Calu3 (cell line): ENCODE results near the gene ARHGEF26. TPM values are rescaled to one million over a fixed set of nuclear protein-coding genes. Genes with fewer than 3 reads are reported as not detected.

Experiments used
- BruUV-seq: library from RNA; stranded (reverse); fragments of 400-500 nt; replicated peaks from 2 replicates; lab custom pipeline; 2021; lab: Mats Ljungman, UMichigan
- CTCF ChIA-PET: fragments of 300-600 bp; sonication (Branson Sonifier 250); formaldehyde crosslinking; loops from one replicate; lab custom pipeline; 2022; ENCODE audit warnings: antibody characterized with exemption; lab: Charles Lee
- DNase-seq: peaks from one replicate; pipeline ENCODE4 v3.0.0; 2022
- H3K27ac Mint-ChIP-seq: one replicate; pipeline ENCODE4 v1.8.0; 2022; ENCODE audit warnings: mixed read lengths; ENCODE audit not compliant: unreplicated experiment
- H3K27me3 Mint-ChIP-seq: one replicate; pipeline ENCODE4 v1.8.0; 2022; ENCODE audit warnings: mixed read lengths; ENCODE audit not compliant: unreplicated experiment
- H3K36me3 Mint-ChIP-seq: one replicate; pipeline ENCODE4 v1.8.0; 2022; ENCODE audit warnings: mild to moderate bottlenecking, moderate library complexity, mixed read lengths; ENCODE audit not compliant: insufficient read depth, unreplicated experiment
- H3K4me1 Mint-ChIP-seq: one replicate; pipeline ENCODE4 v1.8.0; 2022; ENCODE audit warnings: mild to moderate bottlenecking, low read depth, mixed read lengths; ENCODE audit not compliant: unreplicated experiment
- H3K4me3 Mint-ChIP-seq: one replicate; pipeline ENCODE4 v1.8.0; 2022; ENCODE audit warnings: mild to moderate bottlenecking, low read depth, moderate library complexity, mixed read lengths; ENCODE audit not compliant: unreplicated experiment
- H3K9me3 Mint-ChIP-seq: one replicate; pipeline ENCODE4 v1.8.0; 2022; ENCODE audit warnings: low read depth, mixed read lengths; ENCODE audit not compliant: unreplicated experiment
- CTCF ChIP-seq: fragments of 200-600 bp; IDR thresholded peaks from one replicate; pipeline ENCODE4 v1.8.0; 2022; ENCODE audit warnings: antibody characterized with exemption; ENCODE audit not compliant: unreplicated experiment
- intact Hi-C: fragments of 100-400 bp; cut with micrococcal nuclease; formaldehyde crosslinking; loops from one replicate; pipeline ENCODE4 v1.10.0; 2022; ENCODE audit not compliant: unreplicated experiment
- total RNA-seq: library from RNA; stranded (reverse); gene quantifications from 2 replicates; pipeline ENCODE4 v1.2.3, GENCODE V29; 2022

ARHGEF26 gene
- total RNA-seq, 1 experiment from 2014 or later, result 21.4 TPM

- H3K27ac Mint-ChIP-seq, result no peak overlapping the region
- TF ChIP-seq CTCF, result no peak
- CTCF ChIA-PET, result no interaction called here
- intact Hi-C loops, result no loop called here
- no TSS peak for BruUV-seq
- H3K4me3 Mint-ChIP-seq, result no peak overlapping the region
- no peaks in the 10 kb centered on the region for H3K4me1 Mint-ChIP-seq
- no peak for DNase-seq
- H3K27me3 Mint-ChIP-seq, result no peaks in the 10 kb centered on the region
- no peaks in the 10 kb centered on the region for H3K9me3 Mint-ChIP-seq
- H3K36me3 Mint-ChIP-seq, result no peaks in the 10 kb centered on the region
Observed at GRCh38 chr3:154182322-154182922, 61.2 kb downstream of the ARHGEF26 start.

GRCh38 chr3:154182975-154183374, 61.8 kb downstream of the ARHGEF26 start:
- TF ChIP-seq CTCF, result no peak
- no peak for DNase-seq
- Mint-ChIP-seq H3K4me1 (no peaks in the 10 kb centered on the region), H3K36me3 (no peaks in the 10 kb centered on the region), H3K9me3 (no peaks in the 10 kb centered on the region), H3K27me3 (no peaks in the 10 kb centered on the region), H3K4me3 (no peak overlapping the region), H3K27ac (no peak overlapping the region)
- intact Hi-C loops, result no loop called here
- BruUV-seq, result no TSS peak
- CTCF ChIA-PET, result no interaction called here

- DNase-seq, result no peak
- Mint-ChIP-seq H3K4me1 (no peaks in the 10 kb centered on the region), H3K27me3 (no peaks in the 10 kb centered on the region), H3K27ac (no peak overlapping the region), H3K36me3 (no peaks in the 10 kb centered on the region), H3K4me3 (no peak overlapping the region), H3K9me3 (no peaks in the 10 kb centered on the region)
- intact Hi-C loops, result no loop called here
- CTCF ChIA-PET, result interaction anchor here (0.7 to 1.6 kb wide), 4 partner anchors 9 to 683 kb away, joined by 3 read pairs; no protein-coding TSS in a partner anchor
- TF ChIP-seq CTCF, result no peak
- BruUV-seq, result no TSS peak
Observed at GRCh38 chr3:154184582-154184981, 63.4 kb downstream of the ARHGEF26 start.

DNA sequence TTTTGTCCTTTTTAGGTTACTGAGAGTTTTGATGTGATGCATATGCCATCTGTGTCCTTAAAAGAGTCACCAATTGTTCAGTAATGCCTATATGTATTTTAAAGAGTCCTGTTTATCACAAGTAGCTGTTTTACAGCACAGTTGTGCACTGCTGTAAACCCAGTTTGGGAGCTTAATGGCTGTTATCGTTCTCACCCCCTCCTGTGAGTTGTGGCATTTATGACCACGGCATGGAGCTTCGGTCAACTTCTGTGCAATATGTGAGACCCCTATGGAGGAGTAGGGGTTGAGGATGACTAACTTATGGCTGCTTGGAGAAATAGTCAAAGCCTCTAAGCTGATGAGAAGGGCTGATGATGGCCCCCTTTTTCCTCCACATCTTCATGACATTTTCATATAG, 67.2 kb downstream of the ARHGEF26 start:
- Mint-ChIP-seq H3K4me1 (no peaks in the 10 kb centered on the region), H3K27me3 (no peaks in the 10 kb centered on the region), H3K9me3 (no peaks in the 10 kb centered on the region), H3K27ac (no peak overlapping the region), H3K36me3 (no peaks in the 10 kb centered on the region), H3K4me3 (no peak overlapping the region)
- DNase-seq, result no peak
- CTCF ChIA-PET, result interaction anchor here (0.6 kb wide), 1 partner anchor 98 kb away, joined by 4 read pairs; no protein-coding TSS in a partner anchor
- no TSS peak for BruUV-seq
- intact Hi-C loops, result no loop called here
- TF ChIP-seq CTCF, result no peak
